HG03442 (cell line): ENCODE results near the gene RFWD3.
"Not testable (repeated sequence)": the region's sequence is repeated elsewhere in the genome, so short reads cannot be mapped to it uniquely, and the experiment has no call there.

Source experiments
- ATAC-seq: cut with Tn5 transposase; IDR thresholded peaks from one replicate; pipeline ENCODE4 v1.9.1; 2021; ENCODE audit warnings: mild to moderate bottlenecking, moderate library complexity; ENCODE audit not compliant: unreplicated experiment

Gene RFWD3

GRCh38 chr16:74666425-74667254 is at the start of gene RFWD3:
TSS of gene RFWD3 (minus strand) at chr16:74666877. CDS start at chr16:74661449, 5,428 bp downstream.
- ATAC-seq = peak; percentile 100

- no peak for ATAC-seq
Measured at GRCh38 chr16:74716355-74716754, 49.7 kb upstream of the RFWD3 start.

GRCh38 chr16:74713876-74714275 is 47.2 kb upstream of the RFWD3 start:
- no peak for ATAC-seq

GRCh38 chr16:74713325-74713724 is 46.6 kb upstream of the RFWD3 start:
- ATAC-seq = no peak

- no peak for ATAC-seq
Measured at GRCh38 chr16:74711938-74712337, 45.3 kb upstream of the RFWD3 start.

- ATAC-seq = no peak
Measured at GRCh38 chr16:74710401-74710800, 43.7 kb upstream of the RFWD3 start.

GRCh38 chr16:74709441-74709877 is 42.8 kb upstream of the RFWD3 start:
- peak; percentile 67 for ATAC-seq

- peak; percentile 36 for ATAC-seq
Measured at GRCh38 chr16:74700438-74701225, 34.0 kb upstream of the RFWD3 start, which contains the start of gene MLKL. TSS of gene MLKL (minus strand) at chr16:74700862. CDS start at chr16:74695757, 5,105 bp downstream.

GRCh38 chr16:74700116-74700437 is 33.4 kb upstream of the RFWD3 start:
- ATAC-seq = peak; percentile 9

GRCh38 chr16:74699666-74700065 is 33.0 kb upstream of the RFWD3 start:
- no peak for ATAC-seq

GRCh38 chr16:74698222-74698621 is 31.5 kb upstream of the RFWD3 start:
- ATAC-seq = peak; percentile 31

- peak; percentile 83 for ATAC-seq
Measured at GRCh38 chr16:74695450-74696422, 29.1 kb upstream of the RFWD3 start.

GRCh38 chr16:74691093-74691855 is 24.6 kb upstream of the RFWD3 start:
- no peak for ATAC-seq

- ATAC-seq = no peak
Measured at GRCh38 chr16:74682556-74682955, 15.9 kb upstream of the RFWD3 start.

- ATAC-seq = no peak
Measured at GRCh38 chr16:74680681-74681080, 14.0 kb upstream of the RFWD3 start.

GRCh38 chr16:74679983-74680382 is 13.3 kb upstream of the RFWD3 start:
- ATAC-seq = no peak

- no peak for ATAC-seq
Measured at GRCh38 chr16:74677868-74678267, 11.2 kb upstream of the RFWD3 start.

- no peak for ATAC-seq
Measured at GRCh38 chr16:74673876-74674275, 7.2 kb upstream of the RFWD3 start.

GRCh38 chr16:74668877-74669276 is 2.2 kb upstream of the RFWD3 start:
- not testable (repeated sequence) for ATAC-seq

GRCh38 chr16:74667255-74667700 is 601 bp upstream of the RFWD3 start:
- no peak for ATAC-seq
